Kidney epithelial cell (primary cell): ENCODE data around the gene ZC3HAV1. TPM values are rescaled to one million over a fixed set of nuclear protein-coding genes. Genes with fewer than 3 reads are reported as not detected.
"Not testable (repeated sequence)": the region's sequence is repeated elsewhere in the genome, so short reads cannot be mapped to it uniquely, and the experiment has no call there.

ENCODE experiments used
- DNase-seq: peaks from one replicate; pipeline ENCODE4 v3.0.0-alpha.2; 2010; ENCODE audit warnings: low read depth
- H3K27me3 ChIP-seq: 2 replicates; pipeline ENCODE4 v1.6.0; 2011; ENCODE audit warnings: low read length; ENCODE audit not compliant: control insufficient read depth, insufficient read depth
- H3K36me3 ChIP-seq: 2 replicates; pipeline ENCODE4 v1.5.1; 2011; ENCODE audit warnings: low read length; ENCODE audit not compliant: control insufficient read depth, insufficient read depth
- H3K4me3 ChIP-seq: 2 replicates; pipeline ENCODE4 v1.5.1; 2011; ENCODE audit warnings: low read depth, mild to moderate bottlenecking, control low read depth, low read length
- total RNA-seq: library from RNA; depleted of rRNA; stranded (reverse); fragments of >200 nt; gene quantifications from 2 replicates; pipeline ENCODE4 v1.2.3, GENCODE V29; 2015
- TF ChIP-seq, protein P1 (sequence below): IDR thresholded peaks from 2 replicates; pipeline ENCODE4 v1.5.1; 2011; ENCODE audit warnings: mild to moderate bottlenecking, moderate library complexity, low read length, control low read depth, inconsistent platforms; ENCODE audit not compliant: insufficient read depth, poor library complexity, severe bottlenecking

ZC3HAV1 gene
- total RNA-seq, 1 donor from 2014 or later: 43.4 TPM

DNA sequence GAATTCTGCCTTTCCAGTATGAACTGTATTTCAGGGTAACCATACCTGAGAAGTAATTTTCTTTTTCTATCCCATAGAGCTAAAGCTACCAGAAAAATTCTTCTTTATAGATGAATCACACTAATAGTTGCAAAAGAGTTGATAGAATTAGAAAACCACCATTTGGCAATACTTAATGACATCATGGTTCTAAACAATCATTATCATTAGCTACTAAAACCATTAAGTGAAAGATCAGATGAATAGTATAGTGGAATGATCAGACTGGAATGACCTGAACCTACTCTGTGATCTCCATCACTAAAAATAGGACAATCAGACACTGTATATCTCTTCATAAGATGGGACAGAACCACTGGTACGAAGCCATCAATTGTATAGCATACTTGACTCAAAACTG, 53.8 kb downstream of the ZC3HAV1 start:
- Histone ChIP-seq H3K36me3 (peaks cover 1% of the 10 kb centered on the region), H3K4me3 (no peak overlapping the region), H3K27me3 (no peaks in the 10 kb centered on the region)
- TF ChIP-seq, protein P1, sequence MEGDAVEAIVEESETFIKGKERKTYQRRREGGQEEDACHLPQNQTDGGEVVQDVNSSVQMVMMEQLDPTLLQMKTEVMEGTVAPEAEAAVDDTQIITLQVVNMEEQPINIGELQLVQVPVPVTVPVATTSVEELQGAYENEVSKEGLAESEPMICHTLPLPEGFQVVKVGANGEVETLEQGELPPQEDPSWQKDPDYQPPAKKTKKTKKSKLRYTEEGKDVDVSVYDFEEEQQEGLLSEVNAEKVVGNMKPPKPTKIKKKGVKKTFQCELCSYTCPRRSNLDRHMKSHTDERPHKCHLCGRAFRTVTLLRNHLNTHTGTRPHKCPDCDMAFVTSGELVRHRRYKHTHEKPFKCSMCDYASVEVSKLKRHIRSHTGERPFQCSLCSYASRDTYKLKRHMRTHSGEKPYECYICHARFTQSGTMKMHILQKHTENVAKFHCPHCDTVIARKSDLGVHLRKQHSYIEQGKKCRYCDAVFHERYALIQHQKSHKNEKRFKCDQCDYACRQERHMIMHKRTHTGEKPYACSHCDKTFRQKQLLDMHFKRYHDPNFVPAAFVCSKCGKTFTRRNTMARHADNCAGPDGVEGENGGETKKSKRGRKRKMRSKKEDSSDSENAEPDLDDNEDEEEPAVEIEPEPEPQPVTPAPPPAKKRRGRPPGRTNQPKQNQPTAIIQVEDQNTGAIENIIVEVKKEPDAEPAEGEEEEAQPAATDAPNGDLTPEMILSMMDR: no peak
- no peak for DNase-seq

DNA sequence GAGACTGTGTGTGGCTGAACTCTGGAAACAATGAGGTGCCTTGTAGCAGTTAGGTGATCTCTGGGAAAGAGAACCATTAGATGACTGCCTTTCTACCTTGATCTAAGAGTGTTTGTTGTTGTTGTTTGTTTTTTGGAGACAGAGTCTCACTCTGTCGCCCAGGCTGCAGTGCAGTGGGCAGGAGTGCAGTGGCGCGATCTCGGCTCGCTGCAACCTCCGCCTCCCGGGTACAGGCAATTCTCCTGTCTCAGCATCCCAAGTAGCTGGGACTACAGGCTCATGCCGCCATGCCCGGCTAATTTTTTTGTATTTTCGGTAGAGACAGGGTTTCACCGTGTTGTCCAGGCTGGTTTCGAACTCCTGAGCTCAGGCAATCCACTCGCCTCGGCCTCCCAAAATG, 54.9 kb downstream of the ZC3HAV1 start:
- not testable (repeated sequence) for H3K27me3 ChIP-seq, DNase-seq, H3K4me3 ChIP-seq, H3K36me3 ChIP-seq

DNA sequence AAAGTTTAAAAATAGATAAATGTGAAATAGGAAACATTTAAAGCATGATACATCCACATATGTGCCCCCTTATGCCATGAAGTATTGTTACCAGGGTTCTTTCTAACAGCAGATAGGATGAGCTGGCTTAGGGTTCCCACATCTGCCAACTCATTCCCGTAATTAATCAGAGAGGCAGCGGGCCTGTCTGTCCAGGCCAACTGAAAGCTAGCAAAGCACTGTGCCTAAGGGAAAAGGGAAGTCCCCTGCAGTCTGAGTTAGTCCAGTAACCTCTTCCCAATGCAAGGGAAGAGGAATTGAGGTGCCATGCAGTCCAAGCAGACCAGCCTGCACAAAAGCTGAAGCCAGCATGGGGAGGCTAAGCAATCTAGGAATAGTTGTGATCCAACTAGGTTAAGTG, 55.4 kb downstream of the ZC3HAV1 start:
- Histone ChIP-seq H3K36me3 (peaks cover 1% of the 10 kb centered on the region), H3K4me3 (no peak overlapping the region), H3K27me3 (no peaks in the 10 kb centered on the region)
- DNase-seq: no peak
- TF ChIP-seq, protein P1: no peak

DNA sequence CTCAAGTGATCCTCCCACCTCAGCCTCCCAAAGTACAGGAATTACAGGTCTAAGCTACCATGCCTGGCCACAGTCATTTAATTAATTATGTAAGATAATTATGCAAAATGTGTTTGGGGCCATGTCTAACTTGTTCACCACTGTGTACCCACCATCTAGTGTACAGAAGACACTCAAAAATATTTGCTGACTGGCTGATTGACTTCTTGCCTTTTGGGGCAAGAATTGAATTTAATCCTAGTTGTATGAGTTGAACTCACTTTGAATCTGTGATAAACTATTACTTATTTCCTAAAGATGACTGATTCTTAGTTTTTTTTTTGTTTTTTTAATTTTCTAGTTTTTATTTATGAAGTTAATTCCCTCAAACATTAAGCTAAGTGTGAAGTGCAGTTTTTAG, 57.9 kb downstream of the ZC3HAV1 start:
- H3K4me3 ChIP-seq: no peak overlapping the region
- DNase-seq: no peak
- no peaks in the 10 kb centered on the region for H3K27me3 ChIP-seq
- TF ChIP-seq, protein P1: no peak
- H3K36me3 ChIP-seq: peaks cover 1% of the 10 kb centered on the region

- no peaks in the 10 kb centered on the region for H3K27me3 ChIP-seq
- no peak for DNase-seq
- TF ChIP-seq, protein P1: no peak
- peaks cover 1% of the 10 kb centered on the region for H3K36me3 ChIP-seq
- no peak overlapping the region for H3K4me3 ChIP-seq
Measured at GRCh38 chr7:139049936-139050335, 59.6 kb downstream of the ZC3HAV1 start.

- no peaks in the 10 kb centered on the region for H3K27me3 ChIP-seq
- TF ChIP-seq, protein P1: no peak
- H3K4me3 ChIP-seq: no peak overlapping the region
- H3K36me3 ChIP-seq: peaks cover 1% of the 10 kb centered on the region
- no peak for DNase-seq
Measured at GRCh38 chr7:139049111-139049510, 60.4 kb downstream of the ZC3HAV1 start.

DNA sequence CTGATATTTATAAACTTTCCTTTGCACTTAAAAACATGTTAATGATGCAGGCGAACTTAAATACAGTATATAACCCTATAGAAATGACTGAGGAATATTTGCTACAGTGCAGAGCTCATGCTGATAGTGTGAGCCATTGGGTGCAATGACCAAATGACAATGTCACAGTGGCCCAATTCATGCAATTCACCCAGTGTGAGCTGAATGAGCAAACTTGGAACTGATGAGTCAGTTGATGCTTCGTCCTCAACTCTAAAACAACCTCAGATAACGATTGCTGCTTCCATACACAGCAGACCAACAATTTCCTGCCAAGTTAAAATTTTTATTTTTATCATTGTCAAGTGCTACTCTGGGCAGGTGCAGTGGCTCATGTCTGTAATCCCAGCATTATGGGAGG, 61.5 kb downstream of the ZC3HAV1 start:
- Histone ChIP-seq H3K4me3 (no peak overlapping the region), H3K36me3 (peaks cover 1% of the 10 kb centered on the region), H3K27me3 (no peaks in the 10 kb centered on the region)
- TF ChIP-seq, protein P1: no peak
- DNase-seq: no peak
